Vagina (tissue), 2 donors: Measurements from ENCODE around the gene CES5A. TPM values are rescaled to one million over a fixed set of nuclear protein-coding genes. Genes with fewer than 3 reads are reported as not detected.

ENCODE experiments used
- DNase-seq, 2 donors: peaks; one replicate each; pipeline ENCODE4 v3.0.0-alpha.2; 2017; ENCODE audit errors: extremely low spot score in 2 of 2
- H3K27ac ChIP-seq: fragments of 200-600 bp; sonication (generic); one replicate; pipeline ENCODE4 v1.5.1; 2019
- H3K27me3 ChIP-seq: fragments of 200-600 bp; sonication (generic); one replicate; pipeline ENCODE4 v1.5.1; 2019
- H3K36me3 ChIP-seq, 2 donors: fragments of 200-600 bp; sonication (generic); one replicate each; pipeline ENCODE4 v1.5.1; 2017 to 2019
- H3K4me1 ChIP-seq: fragments of 200-600 bp; sonication (generic); one replicate; pipeline ENCODE4 v1.5.1; 2019
- H3K4me3 ChIP-seq, 2 donors: fragments of 200-600 bp; sonication (generic); 1 replicate in 1 of 2; 2 replicates in 1 of 2; pipeline ENCODE4 v1.5.1; 2016 to 2019
- H3K9me3 ChIP-seq: fragments of 200-600 bp; sonication (generic); one replicate; pipeline ENCODE4 v1.5.1; 2019
- CTCF ChIP-seq, 3 experiments: fragments of 450-650 bp in 2 of 3; fragments of 200-600 bp in 1 of 3; sonication (generic) in 1 of 3; IDR thresholded peaks; one replicate each; pipeline ENCODE4 v1.5.1; 2017 to 2019; ENCODE audit warnings: antibody characterized with exemption in 3 of 3, mild to moderate bottlenecking in 2 of 3, moderate library complexity in 2 of 3
- POLR2A ChIP-seq, 2 donors: fragments of 450-650 bp; IDR thresholded peaks; one replicate each; pipeline ENCODE4 v1.6.1; 2017; ENCODE audit warnings: antibody characterized with exemption in 2 of 2, mild to moderate bottlenecking in 2 of 2, moderate library complexity in 2 of 2
- POLR2AphosphoS5 ChIP-seq, 2 donors: sonication (generic); formaldehyde crosslinking; IDR thresholded peaks; one replicate each; pipeline ENCODE4 v1.9.0; 2017; ENCODE audit warnings: antibody characterized with exemption in 2 of 2, mild to moderate bottlenecking in 2 of 2, low read depth in 1 of 2; ENCODE audit not compliant: insufficient read depth in 1 of 2
- intact Hi-C: fragments of 100-400 bp; cut with DNase I; formaldehyde crosslinking; loops from one replicate; pipeline ENCODE4 v1.15.1; 2023
- total RNA-seq: library from RNA; depleted of rRNA; stranded (reverse); fragments of >200 nt; gene quantifications from one replicate; pipeline ENCODE4 v1.2.3, GENCODE V29; 2016

The CES5A gene
- total RNA-seq, 1 donor from 2014 or later: not detected

- Histone ChIP-seq H3K27me3 (no peaks in the 10 kb centered on the region), H3K9me3 (no peaks in the 10 kb centered on the region), H3K4me1 (no peaks in the 10 kb centered on the region), H3K36me3 (no peaks in the 10 kb centered on the region), H3K27ac (no peak overlapping the region), H3K4me3 (no peak overlapping the region)
- DNase-seq: no peak
- TF ChIP-seq POLR2A (IDR thresholded peaks at IDR 0.05) (no peak), CTCF (IDR thresholded peaks at IDR 0.05) (no peak), POLR2AphosphoS5 (IDR thresholded peaks at IDR 0.05; ENCODE audit: insufficient read depth in 1 of 2, low read depth in 1 of 2) (no peak)
- intact Hi-C loops: loop anchor here (10.0 kb wide), 1 partner anchor 385 kb away; no protein-coding TSS in a partner anchor
These were observed 25.6 kb downstream of the CES5A start for GRCh38 chr16:55849536-55849935.

GRCh38 chr16:55846598-55847346 is 28.4 kb downstream of the CES5A start:
- Histone ChIP-seq H3K9me3 (no peaks in the 10 kb centered on the region), H3K36me3 (no peaks in the 10 kb centered on the region), H3K27me3 (no peaks in the 10 kb centered on the region), H3K4me3 (no peak overlapping the region), H3K4me1 (no peaks in the 10 kb centered on the region), H3K27ac (no peak overlapping the region)
- intact Hi-C loops: loop anchor here (10.0 kb wide), 1 partner anchor 382 kb away; no protein-coding TSS in a partner anchor
- TF ChIP-seq POLR2A (IDR thresholded peaks at IDR 0.05) (no peak), POLR2AphosphoS5 (IDR thresholded peaks at IDR 0.05; ENCODE audit: insufficient read depth in 1 of 2, low read depth in 1 of 2) (no peak), CTCF (IDR thresholded peaks at IDR 0.05) (no peak)
- no peak for DNase-seq

GRCh38 chr16:55843105-55843395 is 32.1 kb downstream of the CES5A start:
- no peak overlapping the region for H3K4me3 ChIP-seq
- no peaks in the 10 kb centered on the region for H3K27me3 ChIP-seq
- no peaks in the 10 kb centered on the region for H3K9me3 ChIP-seq
- H3K27ac ChIP-seq: no peak overlapping the region
- H3K4me1 ChIP-seq: no peaks in the 10 kb centered on the region
- TF ChIP-seq POLR2A (IDR thresholded peaks at IDR 0.05): no peak
- TF ChIP-seq POLR2AphosphoS5 (IDR thresholded peaks at IDR 0.05; ENCODE audit: insufficient read depth in 1 of 2, low read depth in 1 of 2): no peak
- TF ChIP-seq CTCF (IDR thresholded peaks at IDR 0.05): no peak
- no peak for DNase-seq
- H3K36me3 ChIP-seq: no peaks in the 10 kb centered on the region
- intact Hi-C loops: loop anchor here (5.0 to 10.0 kb wide), 3 partner anchors 126 to 378 kb away; no protein-coding TSS in a partner anchor

GRCh38 chr16:55842369-55843104 is 32.6 kb downstream of the CES5A start:
- no peaks in the 10 kb centered on the region for H3K27me3 ChIP-seq
- DNase-seq: no peak
- H3K4me3 ChIP-seq: no peak overlapping the region
- TF ChIP-seq POLR2AphosphoS5 (IDR thresholded peaks at IDR 0.05; ENCODE audit: insufficient read depth in 1 of 2, low read depth in 1 of 2) (no peak), CTCF (IDR thresholded peaks at IDR 0.05) (peak; percentile 50 to 79 (median 59))
- H3K27ac ChIP-seq: no peak overlapping the region
- intact Hi-C loops: loop anchor here (5.0 to 10.0 kb wide), 3 partner anchors 125 to 378 kb away; no protein-coding TSS in a partner anchor
- H3K4me1 ChIP-seq: no peaks in the 10 kb centered on the region
- no peaks in the 10 kb centered on the region for H3K36me3 ChIP-seq
- H3K9me3 ChIP-seq: no peaks in the 10 kb centered on the region

- H3K36me3 ChIP-seq: no peaks in the 10 kb centered on the region
- no peaks in the 10 kb centered on the region for H3K27me3 ChIP-seq
- intact Hi-C loops: no loop called here
These were observed 36.1 kb downstream of the CES5A start for GRCh38 chr16:55839115-55839514.

More at GRCh38 chr16:55839115-55839514, 36.1 kb downstream of the CES5A start:
- DNase-seq: no peak
- H3K9me3 ChIP-seq: no peaks in the 10 kb centered on the region
- TF ChIP-seq POLR2A (IDR thresholded peaks at IDR 0.05): no peak
- TF ChIP-seq POLR2AphosphoS5 (IDR thresholded peaks at IDR 0.05; ENCODE audit: insufficient read depth in 1 of 2, low read depth in 1 of 2): no peak
- no peak for TF ChIP-seq CTCF (IDR thresholded peaks at IDR 0.05)
- H3K4me3 ChIP-seq: no peak overlapping the region
- no peak overlapping the region for H3K27ac ChIP-seq
- H3K4me1 ChIP-seq: no peaks in the 10 kb centered on the region
